ENCODE data around the gene C11orf65.
"Not testable (repeated sequence)": the region's sequence is repeated elsewhere in the genome, so short reads cannot be mapped to it uniquely, and the experiment has no call there.

The C11orf65 gene

GRCh38 chr11:108468478-108468864, 1.1 kb upstream of the C11orf65 start:
- FAIRE-seq = no peak
- TF ChIP-seq TAF1 (IDR thresholded peaks at IDR 0.05; ENCODE audit: borderline replicate concordance, low read depth, low read length) (no peak), POLR2A (IDR thresholded peaks at IDR 0.05; ENCODE audit: low read depth, low read length) (no peak), POLR2AphosphoS5 (IDR thresholded peaks at IDR 0.05; ENCODE audit: low read depth, low read length) (no peak)
- no peak for DNase-seq (ENCODE audit: insufficient read length)

GRCh38 chr11:108466405-108466804, 924 bp downstream of the C11orf65 start:
- TF ChIP-seq POLR2A (IDR thresholded peaks at IDR 0.05; ENCODE audit: low read depth, low read length) = no peak
- no peak for TF ChIP-seq POLR2AphosphoS5 (IDR thresholded peaks at IDR 0.05; ENCODE audit: low read depth, low read length)
- TF ChIP-seq TAF1 (IDR thresholded peaks at IDR 0.05; ENCODE audit: borderline replicate concordance, low read depth, low read length) = no peak
- FAIRE-seq = no peak
- no peak for DNase-seq (ENCODE audit: insufficient read length)

GRCh38 chr11:108453207-108453835, 14.0 kb downstream of the C11orf65 start:
- DNase-seq (ENCODE audit: insufficient read length) (no peak), FAIRE-seq (peak; percentile 48)
- TF ChIP-seq POLR2A (IDR thresholded peaks at IDR 0.05; ENCODE audit: low read depth, low read length) (no peak), POLR2AphosphoS5 (IDR thresholded peaks at IDR 0.05; ENCODE audit: low read depth, low read length) (no peak), TAF1 (IDR thresholded peaks at IDR 0.05; ENCODE audit: borderline replicate concordance, low read depth, low read length) (no peak)

GRCh38 chr11:108441445-108441844, 25.9 kb downstream of the C11orf65 start:
- not testable (repeated sequence) for DNase-seq (ENCODE audit: insufficient read length); FAIRE-seq

- DNase-seq (ENCODE audit: insufficient read length) = no peak
- FAIRE-seq = no peak
- no peak for TF ChIP-seq POLR2AphosphoS5 (IDR thresholded peaks at IDR 0.05; ENCODE audit: low read depth, low read length)
- TF ChIP-seq POLR2A (IDR thresholded peaks at IDR 0.05; ENCODE audit: low read depth, low read length) = no peak
- no peak for TF ChIP-seq TAF1 (IDR thresholded peaks at IDR 0.05; ENCODE audit: borderline replicate concordance, low read depth, low read length)
These were observed 30.7 kb downstream of the C11orf65 start for GRCh38 chr11:108436594-108436993.

GRCh38 chr11:108435066-108435465, 32.3 kb downstream of the C11orf65 start:
- DNase-seq (ENCODE audit: insufficient read length) = no peak
- TF ChIP-seq POLR2AphosphoS5 (IDR thresholded peaks at IDR 0.05; ENCODE audit: low read depth, low read length) (no peak), POLR2A (IDR thresholded peaks at IDR 0.05; ENCODE audit: low read depth, low read length) (no peak), TAF1 (IDR thresholded peaks at IDR 0.05; ENCODE audit: borderline replicate concordance, low read depth, low read length) (no peak)
- FAIRE-seq = no peak

- no peak for FAIRE-seq
- DNase-seq (ENCODE audit: insufficient read length) = no peak
- no peak for TF ChIP-seq TAF1 (IDR thresholded peaks at IDR 0.05; ENCODE audit: borderline replicate concordance, low read depth, low read length)
- no peak for TF ChIP-seq POLR2AphosphoS5 (IDR thresholded peaks at IDR 0.05; ENCODE audit: low read depth, low read length)
- no peak for TF ChIP-seq POLR2A (IDR thresholded peaks at IDR 0.05; ENCODE audit: low read depth, low read length)
These were observed 34.5 kb downstream of the C11orf65 start for GRCh38 chr11:108432783-108433182.

- FAIRE-seq (peak; percentile 57), DNase-seq (ENCODE audit: insufficient read length) (no peak)
- TF ChIP-seq TAF1 (IDR thresholded peaks at IDR 0.05; ENCODE audit: borderline replicate concordance, low read depth, low read length) (no peak), POLR2A (IDR thresholded peaks at IDR 0.05; ENCODE audit: low read depth, low read length) (no peak), POLR2AphosphoS5 (IDR thresholded peaks at IDR 0.05; ENCODE audit: low read depth, low read length) (no peak)
These were observed 35.3 kb downstream of the C11orf65 start for GRCh38 chr11:108431997-108432396.

GRCh38 chr11:108431370-108431769, 36.0 kb downstream of the C11orf65 start:
- DNase-seq (ENCODE audit: insufficient read length) (no peak), FAIRE-seq (no peak)

GRCh38 chr11:108417551-108417950, 49.8 kb downstream of the C11orf65 start:
- peak; percentile 90 for FAIRE-seq
- DNase-seq (ENCODE audit: insufficient read length) = not testable (repeated sequence)

More at GRCh38 chr11:108431370-108431769, 36.0 kb downstream of the C11orf65 start:
- no peak for TF ChIP-seq TAF1 (IDR thresholded peaks at IDR 0.05; ENCODE audit: borderline replicate concordance, low read depth, low read length)
- TF ChIP-seq POLR2A (IDR thresholded peaks at IDR 0.05; ENCODE audit: low read depth, low read length) = no peak
- no peak for TF ChIP-seq POLR2AphosphoS5 (IDR thresholded peaks at IDR 0.05; ENCODE audit: low read depth, low read length)

- no peak for FAIRE-seq
- no peak for TF ChIP-seq POLR2AphosphoS5 (IDR thresholded peaks at IDR 0.05; ENCODE audit: low read depth, low read length)
- no peak for TF ChIP-seq POLR2A (IDR thresholded peaks at IDR 0.05; ENCODE audit: low read depth, low read length)
- no peak for TF ChIP-seq TAF1 (IDR thresholded peaks at IDR 0.05; ENCODE audit: borderline replicate concordance, low read depth, low read length)
- no peak for DNase-seq (ENCODE audit: insufficient read length)
These were observed 52.4 kb downstream of the C11orf65 start for GRCh38 chr11:108414958-108415357.

- FAIRE-seq (peak; percentile 24), DNase-seq (ENCODE audit: insufficient read length) (no peak)
- no peak for TF ChIP-seq TAF1 (IDR thresholded peaks at IDR 0.05; ENCODE audit: borderline replicate concordance, low read depth, low read length)
- no peak for TF ChIP-seq POLR2A (IDR thresholded peaks at IDR 0.05; ENCODE audit: low read depth, low read length)
- TF ChIP-seq POLR2AphosphoS5 (IDR thresholded peaks at IDR 0.05; ENCODE audit: low read depth, low read length) = no peak
These were observed 61.6 kb downstream of the C11orf65 start for GRCh38 chr11:108405706-108406105.

- DNase-seq (ENCODE audit: insufficient read length) = no peak
- no peak for FAIRE-seq
These were observed 64.3 kb downstream of the C11orf65 start for GRCh38 chr11:108403052-108403451.

More at GRCh38 chr11:108403052-108403451, 64.3 kb downstream of the C11orf65 start:
- TF ChIP-seq TAF1 (IDR thresholded peaks at IDR 0.05; ENCODE audit: borderline replicate concordance, low read depth, low read length) = no peak
- TF ChIP-seq POLR2A (IDR thresholded peaks at IDR 0.05; ENCODE audit: low read depth, low read length) = no peak
- no peak for TF ChIP-seq POLR2AphosphoS5 (IDR thresholded peaks at IDR 0.05; ENCODE audit: low read depth, low read length)

Data from GM12892 (cell line).